Natural killer cell (primary cell): ENCODE measurements around the gene TMEM120B. TPM values are rescaled to one million over a fixed set of nuclear protein-coding genes. Genes with fewer than 3 reads are reported as not detected.

Experiments
- ATAC-seq, 3 donors: fragments of 150-1000 bp in 2 of 3; fragments of 200-7000 bp in 1 of 3; cut with Tn5 transposase; 1 replicate in 1 of 3; 2 replicates in 2 of 3; pipeline ENCODE4 v1.10.0; 2021; ENCODE audit warnings: mild to moderate bottlenecking in 2 of 3, moderate library complexity in 2 of 3
- DNase-seq, 2 donors: peaks; one replicate each; pipeline versions ENCODE4 v3.0.0 to v3.0.0-alpha.2; 2013 to 2021; ENCODE audit warnings: mixed read lengths in 1 of 2
- H3K27ac ChIP-seq: one replicate; pipeline ENCODE4 v1.5.1; 2013; ENCODE audit warnings: mild to moderate bottlenecking, low read length
- H3K27me3 ChIP-seq: one replicate; pipeline ENCODE4 v1.6.1; 2013; ENCODE audit warnings: low read length; ENCODE audit not compliant: control insufficient read depth, insufficient read depth
- H3K36me3 ChIP-seq: one replicate; pipeline ENCODE4 v1.6.1; 2013; ENCODE audit warnings: low read length; ENCODE audit not compliant: control insufficient read depth, insufficient read depth
- H3K4me1 ChIP-seq: one replicate; pipeline ENCODE4 v1.6.1; 2013; ENCODE audit warnings: low read length; ENCODE audit not compliant: control insufficient read depth, insufficient read depth
- H3K4me3 ChIP-seq: one replicate; pipeline ENCODE4 v1.5.1; 2013; ENCODE audit warnings: low read length
- H3K9me3 ChIP-seq: one replicate; pipeline ENCODE4 v1.6.1; 2013; ENCODE audit warnings: low read length; ENCODE audit not compliant: control insufficient read depth, insufficient read depth
- H3K27ac Mint-ChIP-seq, 2 donors: one replicate each; pipeline ENCODE4 v1.8.0; 2022; ENCODE audit warnings: mild to moderate bottlenecking in 2 of 2, mixed read lengths in 2 of 2, moderate library complexity in 1 of 2
- H3K27me3 Mint-ChIP-seq, 2 donors: one replicate each; pipeline ENCODE4 v1.8.0; 2022; ENCODE audit warnings: low read depth in 2 of 2, mixed read lengths in 2 of 2
- H3K36me3 Mint-ChIP-seq: one replicate; pipeline ENCODE4 v1.8.0; 2022; ENCODE audit warnings: mixed read lengths
- H3K4me1 Mint-ChIP-seq, 2 donors: one replicate each; pipeline ENCODE4 v1.8.0; 2022; ENCODE audit warnings: mixed read lengths in 2 of 2
- H3K4me3 Mint-ChIP-seq: one replicate; pipeline ENCODE4 v1.8.0; 2022; ENCODE audit warnings: mild to moderate bottlenecking, moderate library complexity, mixed read lengths
- H3K9me3 Mint-ChIP-seq, 2 donors: one replicate each; pipeline ENCODE4 v1.8.0; 2022; ENCODE audit warnings: mixed read lengths in 2 of 2
- CTCF ChIP-seq: fragments of 200-600 bp; IDR thresholded peaks from one replicate; pipeline ENCODE4 v1.8.0; 2022; ENCODE audit warnings: antibody characterized with exemption
- WGBS: methylation state at CpG from one replicate; pipeline ENCODE4 v1.1.7; 2013; ENCODE audit warnings: missing lambda C conversion rate; ENCODE audit not compliant: insufficient coverage; 5-methylcytosine and 5-hydroxymethylcytosine counted together
- intact Hi-C: fragments of 100-400 bp; cut with micrococcal nuclease; formaldehyde crosslinking; loops from one replicate; pipeline ENCODE4 v1.14.2; 2022
- total RNA-seq, 4 donors: library from RNA; stranded (reverse); fragments of 120-200 nt in 1 of 4; gene quantifications; one replicate each; pipeline versions ENCODE4 v1.2.3 to v1.2.4, GENCODE V29; 2013 to 2022

TMEM120B gene
- total RNA-seq, 3 donors from 2014 or later (not counting 1 experiment from before 2014, with no cell fraction given): 6.3 to 8.4 (median 7.9) TPM

DNA sequence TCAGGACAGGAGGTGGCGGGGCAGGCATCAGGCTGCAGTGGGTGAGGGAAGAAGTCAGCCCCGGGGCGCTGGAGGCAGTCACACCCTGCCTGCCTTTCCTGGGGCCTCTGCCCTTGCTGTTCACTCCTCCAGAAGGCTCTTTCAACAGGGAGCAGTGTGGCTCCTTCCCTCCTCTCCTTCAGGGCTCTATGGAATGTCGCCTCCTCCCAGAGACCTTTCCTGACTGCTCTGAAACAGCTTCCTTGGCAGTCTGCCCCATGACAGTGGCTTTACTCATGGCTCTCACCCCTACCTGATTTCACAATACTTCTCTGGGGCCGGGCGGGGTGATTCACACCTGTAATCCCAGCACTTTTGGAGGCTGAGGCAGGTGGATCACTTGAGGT lies 73.9 kb downstream of the TMEM120B start:
- H3K4me1 Mint-ChIP-seq: peaks cover 74 to 93% of the 10 kb centered on the region in 2 donors
- intact Hi-C loops: loop anchor here (5.0 kb wide), 2 partner anchors 159 to 229 kb away; partner anchors contain the start of gene ORAI1
- no peaks in the 10 kb centered on the region for H3K9me3 ChIP-seq
- DNase-seq (peak; percentile 49 to 71), ATAC-seq (no peak)
- H3K27ac ChIP-seq: peak overlapping the region; percentile 98
- H3K27me3 ChIP-seq: no peaks in the 10 kb centered on the region
- peak overlapping the region; percentile 82 for H3K4me3 Mint-ChIP-seq
- H3K36me3 Mint-ChIP-seq: no peaks in the 10 kb centered on the region
- 31% methylated on average over 6 of the region's 6 CpGs for WGBS
- no peak overlapping the region for H3K4me3 ChIP-seq
- TF ChIP-seq CTCF: no peak
- H3K27me3 Mint-ChIP-seq: no peaks in the 10 kb centered on the region
- peaks cover 15% of the 10 kb centered on the region for H3K36me3 ChIP-seq
- H3K9me3 Mint-ChIP-seq: no peaks in the 10 kb centered on the region
- peaks cover 100% of the 10 kb centered on the region for H3K4me1 ChIP-seq
- H3K27ac Mint-ChIP-seq: peak overlapping the region; percentile 100

- Mint-ChIP-seq H3K27me3 (no peaks in the 10 kb centered on the region), H3K9me3 (no peaks in the 10 kb centered on the region), H3K36me3 (no peaks in the 10 kb centered on the region), H3K4me1 (peaks cover 74 to 93% of the 10 kb centered on the region in 2 donors), H3K4me3 (peak overlapping the region; percentile 95), H3K27ac (peak overlapping the region; percentile 100)
- intact Hi-C loops: loop anchor here (2.0 to 5.0 kb wide), 3 partner anchors 15 to 230 kb away; partner anchors contain the start of gene ORAI1
- H3K9me3 ChIP-seq: no peaks in the 10 kb centered on the region
- peaks cover 14% of the 10 kb centered on the region for H3K36me3 ChIP-seq
- H3K4me3 ChIP-seq: no peak overlapping the region
- H3K27ac ChIP-seq: peak overlapping the region; percentile 98
- H3K27me3 ChIP-seq: no peaks in the 10 kb centered on the region
- TF ChIP-seq CTCF: no peak
- peaks cover 100% of the 10 kb centered on the region for H3K4me1 ChIP-seq
- 42% methylated on average over 16 of the region's 17 CpGs for WGBS
- ATAC-seq: no peak
- peak in 1 of 2 donors; percentile 81 for DNase-seq
Observed at GRCh38 chr12:121787063-121788025, 74.8 kb downstream of the TMEM120B start.

DNA sequence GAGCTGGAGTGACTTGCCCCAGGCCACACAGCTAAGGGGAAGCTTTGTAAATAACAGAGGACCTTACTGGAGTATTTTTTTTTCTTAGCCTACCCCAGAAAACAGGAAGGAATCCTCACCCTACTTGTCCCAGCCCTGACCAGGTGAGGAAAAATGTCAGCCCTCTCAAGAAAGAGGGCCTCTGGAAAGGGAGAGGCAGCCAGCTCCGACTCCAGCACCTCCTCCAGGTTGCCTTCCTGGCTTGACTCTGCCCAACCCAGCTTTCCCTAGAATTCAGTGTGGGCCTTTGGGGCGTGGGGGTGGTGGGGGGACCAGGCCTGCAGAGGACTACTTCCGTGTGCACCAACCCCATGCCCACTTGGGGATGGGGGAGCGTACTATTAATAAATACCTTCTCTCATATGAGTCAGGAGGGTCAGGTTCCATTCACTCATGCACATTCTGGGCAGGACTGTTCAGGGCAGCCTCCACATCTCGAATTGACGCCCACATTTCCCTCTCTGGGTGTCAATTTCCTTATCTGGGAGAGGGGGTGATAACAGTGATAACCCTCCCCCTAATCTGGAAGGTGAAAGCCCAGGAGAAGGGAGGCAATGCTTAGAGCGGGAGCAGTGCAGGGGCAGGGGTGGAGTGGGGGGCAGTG lies 75.7 kb downstream of the TMEM120B start:
- peaks cover 95% of the 10 kb centered on the region for H3K4me1 ChIP-seq
- Mint-ChIP-seq H3K4me1 (peaks cover 69 to 87% of the 10 kb centered on the region in 2 donors), H3K27me3 (no peaks in the 10 kb centered on the region), H3K27ac (peak overlapping the region; percentile 100), H3K9me3 (no peaks in the 10 kb centered on the region), H3K36me3 (no peaks in the 10 kb centered on the region), H3K4me3 (peak overlapping the region; percentile 95)
- intact Hi-C loops: loop anchor here (2.0 to 5.0 kb wide), 3 partner anchors 15 to 231 kb away; partner anchors contain the start of gene ORAI1
- 61% methylated on average over 3 of the region's 7 CpGs for WGBS
- H3K36me3 ChIP-seq: peaks cover 14% of the 10 kb centered on the region
- TF ChIP-seq CTCF: no peak
- H3K27ac ChIP-seq: peak overlapping the region; percentile 98
- no peaks in the 10 kb centered on the region for H3K27me3 ChIP-seq
- peak in 1 of 2 donors; percentile 40 for DNase-seq
- ATAC-seq: no peak
- no peak overlapping the region for H3K4me3 ChIP-seq
- H3K9me3 ChIP-seq: no peaks in the 10 kb centered on the region
